ENCODE results near the gene MAML3.

The MAML3 gene

DNA sequence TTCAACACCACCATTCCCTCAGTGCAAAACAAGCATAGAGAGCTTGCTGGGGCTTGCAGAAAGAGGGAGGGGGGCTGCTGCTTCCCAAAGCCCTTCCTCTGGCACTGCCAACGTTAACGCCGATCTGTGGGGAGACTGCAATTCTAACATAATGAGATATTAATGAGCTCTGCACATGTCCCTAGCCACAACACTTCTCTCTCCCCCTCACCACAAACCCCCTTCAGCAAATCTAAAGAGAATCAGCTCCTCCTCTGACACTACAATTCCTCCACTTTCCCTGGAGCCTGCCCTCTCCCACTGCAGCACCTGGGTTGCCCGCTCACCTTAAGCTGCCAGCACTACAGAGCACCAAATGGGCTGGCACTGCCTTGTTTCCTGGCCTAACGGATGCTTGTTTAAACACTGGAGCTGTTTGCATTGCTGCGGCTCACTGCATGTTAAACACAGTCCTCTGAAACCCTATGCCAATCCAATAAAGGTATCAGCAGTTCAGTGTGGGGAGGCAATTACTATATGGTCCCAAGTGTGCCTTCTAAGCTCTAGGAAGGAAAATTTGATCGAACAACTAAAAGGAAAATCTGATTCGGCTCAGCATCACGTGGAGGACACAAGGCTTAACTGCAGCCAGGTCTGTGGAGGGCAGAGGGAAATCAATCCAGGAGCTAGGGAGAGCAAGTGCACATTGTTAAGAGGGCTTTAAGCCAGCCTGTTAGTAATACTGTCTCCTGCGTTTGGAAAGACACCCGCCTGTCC is 232.4 kb downstream of the MAML3 start:
- DNase-seq (ENCODE audit: low read depth in 2 of 2): no peak

GRCh38 chr4:139920486-139921002 is 233.4 kb downstream of the MAML3 start:
- no peak for DNase-seq (ENCODE audit: low read depth in 2 of 2)

- DNase-seq (ENCODE audit: low read depth in 2 of 2): no peak
Measured at GRCh38 chr4:139919521-139919920, 234.5 kb downstream of the MAML3 start.

DNA sequence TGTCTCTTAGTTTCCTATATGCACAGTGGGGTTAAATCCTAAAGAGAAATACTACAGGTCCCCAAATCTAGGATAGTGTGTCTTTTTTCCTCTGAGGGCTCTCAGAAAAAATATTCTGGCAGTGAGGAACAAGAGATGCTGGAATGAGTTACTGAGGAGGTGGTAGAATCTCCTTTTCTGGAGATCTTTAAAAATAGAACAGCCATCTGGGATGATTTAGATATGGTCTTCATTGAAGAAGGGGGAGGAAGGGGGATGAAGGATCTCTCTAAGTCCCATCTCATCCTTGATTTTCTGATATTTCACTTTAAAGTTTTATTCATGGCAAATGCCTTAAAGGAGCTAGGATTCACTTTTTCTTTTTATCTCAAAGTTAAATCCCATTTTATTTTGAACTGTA is 235.0 kb downstream of the MAML3 start:
- DNase-seq (ENCODE audit: low read depth in 2 of 2): no peak

GRCh38 chr4:139918591-139918990 is 235.4 kb downstream of the MAML3 start:
- no peak for DNase-seq (ENCODE audit: low read depth in 2 of 2)

- DNase-seq (ENCODE audit: low read depth in 2 of 2): no peak
Measured at GRCh38 chr4:139917896-139918295, 236.1 kb downstream of the MAML3 start.

- DNase-seq (ENCODE audit: low read depth in 2 of 2): no peak
Measured at GRCh38 chr4:139916041-139916440, 237.9 kb downstream of the MAML3 start.

DNA sequence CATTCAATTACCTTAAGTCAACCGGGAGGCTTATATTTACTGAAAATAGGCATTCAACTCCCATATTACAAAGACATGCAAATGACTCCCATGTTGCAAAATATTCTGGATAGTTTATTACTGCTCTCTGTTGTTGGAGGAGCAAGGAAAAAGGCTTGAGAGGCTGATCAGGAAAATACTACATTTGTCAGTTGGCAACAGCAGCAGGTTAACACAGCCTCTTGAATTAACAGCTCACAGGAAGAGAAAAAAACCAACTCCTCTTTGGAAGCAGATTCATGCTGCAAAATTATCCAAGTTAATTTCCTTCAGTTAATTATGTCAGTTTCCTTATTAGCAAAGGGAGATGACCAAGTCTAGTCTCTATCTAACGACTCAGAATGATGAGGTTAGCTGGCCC is 238.9 kb downstream of the MAML3 start:
- DNase-seq (ENCODE audit: low read depth in 2 of 2): no peak

DNA sequence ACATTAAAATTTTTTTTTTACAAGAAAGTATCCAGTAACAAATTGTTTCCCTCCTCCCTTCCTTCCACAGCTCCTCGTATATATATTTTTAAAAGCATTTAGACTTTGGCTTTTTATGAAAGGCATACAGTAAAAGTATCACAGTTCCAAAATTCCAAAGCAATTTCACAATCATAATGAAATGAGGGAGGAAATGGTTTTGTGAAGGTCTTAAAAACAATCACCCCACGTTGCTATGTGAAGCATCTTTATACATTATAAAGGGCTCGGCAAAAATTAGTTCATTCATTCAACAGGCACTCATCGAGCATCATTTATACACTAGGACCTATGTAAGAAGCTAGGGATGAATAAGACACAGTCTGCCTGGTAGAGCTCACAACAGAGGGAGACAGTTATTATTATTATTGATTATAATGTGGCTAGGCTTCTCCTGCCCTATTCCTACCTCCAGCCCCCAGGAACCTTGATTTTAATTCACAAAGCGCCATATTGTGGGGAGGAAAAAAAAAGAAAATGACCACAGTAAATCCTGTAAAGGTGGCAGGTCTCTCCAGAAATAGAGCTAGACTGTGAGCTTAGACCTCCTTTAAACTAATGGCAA is 239.9 kb downstream of the MAML3 start:
- no peak for DNase-seq (ENCODE audit: low read depth in 2 of 2)

- DNase-seq (ENCODE audit: low read depth in 2 of 2): no peak
Measured at GRCh38 chr4:139913398-139913990, 240.5 kb downstream of the MAML3 start.

DNA sequence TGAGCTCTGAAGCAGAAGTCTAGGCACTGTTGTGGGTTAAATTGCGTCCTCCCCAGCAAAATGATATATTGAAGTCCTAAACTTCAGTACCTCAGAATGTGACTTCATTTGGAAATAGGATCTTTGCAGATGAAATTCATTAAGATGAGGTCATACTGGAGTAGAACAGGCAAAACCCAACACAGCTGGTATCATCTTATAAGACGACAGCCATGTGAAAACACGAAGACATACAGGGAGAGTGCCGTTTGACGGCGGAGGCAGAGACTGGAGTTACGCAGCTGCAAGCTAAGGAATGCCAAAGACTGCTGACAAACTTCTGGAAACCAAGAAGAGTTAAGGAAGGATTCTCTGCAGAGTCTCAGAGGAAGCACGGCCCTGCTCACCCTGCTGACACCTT is 241.5 kb downstream of the MAML3 start:
- DNase-seq (ENCODE audit: low read depth in 2 of 2): no peak

GRCh38 chr4:139910106-139910505 is 243.9 kb downstream of the MAML3 start:
- no peak for DNase-seq (ENCODE audit: low read depth in 2 of 2)

DNA sequence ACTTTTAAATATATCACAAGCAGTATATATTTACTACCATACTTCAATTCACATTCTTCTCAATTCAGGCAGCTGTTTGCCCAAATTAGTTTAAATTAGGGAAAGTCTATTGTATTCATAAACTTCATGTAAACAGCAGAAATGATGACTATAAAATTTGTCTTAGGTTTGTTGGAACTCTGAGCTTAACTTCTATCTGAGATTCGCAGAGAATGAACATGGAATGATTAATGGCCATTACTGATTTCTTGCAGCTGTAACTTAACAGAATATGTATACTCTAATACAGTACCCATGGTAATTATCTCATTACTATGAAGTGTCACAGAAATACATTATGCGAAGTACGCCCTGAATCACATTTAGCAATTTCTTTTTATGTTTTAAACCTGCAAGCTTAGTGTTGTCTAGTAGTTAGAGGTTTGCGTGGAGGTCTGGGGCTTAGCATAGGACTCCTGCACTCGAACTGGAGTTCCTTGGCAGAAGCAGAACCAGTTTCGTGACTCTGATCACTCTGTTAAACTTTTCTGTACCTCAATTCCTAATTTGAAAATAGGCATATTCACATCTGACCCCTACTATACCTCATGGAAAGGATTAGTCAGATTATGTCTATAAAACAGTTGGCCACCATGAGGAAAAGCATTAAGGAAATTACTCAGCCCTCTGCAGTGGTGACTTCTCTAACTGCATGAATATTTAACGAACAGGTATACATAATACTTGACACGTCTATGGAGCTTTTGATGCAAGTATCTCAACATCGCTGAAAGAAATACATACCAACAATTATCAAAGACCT is 245.1 kb downstream of the MAML3 start:
- no peak for DNase-seq (ENCODE audit: low read depth in 2 of 2)

- DNase-seq (ENCODE audit: low read depth in 2 of 2): no peak
Measured at GRCh38 chr4:139907001-139907809, 246.8 kb downstream of the MAML3 start.

DNA sequence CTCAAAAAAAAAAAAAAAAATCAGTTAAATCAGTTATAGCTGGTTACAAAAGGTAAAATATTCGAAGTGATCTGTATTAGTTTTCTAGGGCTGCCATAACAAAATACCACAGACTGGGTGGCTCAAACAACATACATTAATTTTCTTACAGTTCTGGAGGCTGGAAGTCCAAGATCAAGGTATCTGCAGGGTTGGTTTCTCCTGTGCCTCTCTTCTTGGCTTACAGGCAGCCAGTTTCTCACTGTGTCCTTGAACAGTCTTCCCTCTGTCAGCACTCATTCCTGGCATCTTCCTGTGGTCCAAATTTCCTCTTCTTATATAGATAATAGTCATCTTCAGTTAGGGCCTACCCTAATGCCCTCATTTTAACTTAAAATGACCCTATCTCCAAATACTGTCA is 248.5 kb downstream of the MAML3 start:
- no peak for DNase-seq (ENCODE audit: low read depth in 2 of 2)

- DNase-seq (ENCODE audit: low read depth in 2 of 2): no peak
Measured at GRCh38 chr4:139904406-139904805, 249.6 kb downstream of the MAML3 start.

DNA sequence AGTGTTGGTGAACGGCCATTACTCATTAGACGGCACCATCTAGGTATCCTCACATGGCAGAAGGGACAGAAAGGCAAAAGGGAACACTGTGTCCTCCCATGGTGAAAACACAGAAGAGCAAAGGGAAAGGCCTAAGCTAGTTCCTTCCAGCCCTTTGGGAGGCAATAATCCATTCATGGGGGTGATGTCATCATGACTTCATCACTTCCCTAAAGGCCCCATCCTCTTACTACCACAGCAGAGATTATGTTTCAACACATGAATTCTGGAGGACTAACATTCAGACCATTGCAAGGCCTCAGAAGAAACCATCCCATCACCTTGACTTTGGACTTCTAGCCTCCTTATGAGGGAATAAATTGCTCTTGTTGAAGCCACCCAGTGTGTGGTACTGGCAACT is 250.1 kb downstream of the MAML3 start:
- DNase-seq (ENCODE audit: low read depth in 2 of 2): no peak

GRCh38 chr4:139902321-139903320 is 251.4 kb downstream of the MAML3 start:
- no peak for DNase-seq (ENCODE audit: low read depth in 2 of 2)

GRCh38 chr4:139901531-139902320 is 252.3 kb downstream of the MAML3 start:
- DNase-seq (ENCODE audit: low read depth in 2 of 2): no peak

Data from stimulated activated CD4-positive, alpha-beta T cell treated with anti-CD3 and anti-CD28 coated beads, Interleukin-1b, Interleukin-23, amount 100 ng/mL, for 4 hours (primary cell).